H1 (cell line): ENCODE measurements around the gene LRRTM4. TPM values are rescaled to one million over a fixed set of nuclear protein-coding genes. Genes with fewer than 3 reads are reported as not detected.

Source experiments
- CTCF ChIA-PET: fragments of 300-600 bp; sonication (Branson Sonifier 250); formaldehyde crosslinking; loops from one replicate; lab custom pipeline; 2021; ENCODE audit not compliant: partially characterized antibody; lab: Charles Lee
- POLR2A ChIA-PET: fragments of 300-600 bp; sonication (Branson Sonifier 250); formaldehyde crosslinking; loops from one replicate; lab custom pipeline; 2021; ENCODE audit warnings: inconsistent platforms; ENCODE audit not compliant: partially characterized antibody; lab: Charles Lee
- DNase-seq, 2 experiments: peaks; one replicate each; pipeline versions ENCODE4 v3.0.0 to v3.0.0-alpha.2; 2010 to 2022; ENCODE audit warnings: low spot score in 2 of 2, low read depth in 1 of 2, mixed read lengths in 1 of 2
- FAIRE-seq: peaks from 2 replicates; lab custom pipeline; 2011; peaks lifted over from hg19 to GRCh38; lab: Jason Lieb, UNC
- H2AFZ ChIP-seq: 2 replicates; pipeline ENCODE4 v1.8.1; 2012; ENCODE audit warnings: low read length, inconsistent platforms
- H2AK5ac ChIP-seq: 2 replicates; pipeline ENCODE4 v1.6.1; 2013; ENCODE audit warnings: low read depth, low read length
- H2BK120ac ChIP-seq: replicated peaks from 2 replicates; pipeline ENCODE3; 2013; ENCODE audit warnings: low read depth, low read length, inconsistent platforms
- H2BK12ac ChIP-seq: 2 replicates; pipeline ENCODE4 v1.6.1; 2013; ENCODE audit warnings: low read depth, low read length
- H2BK15ac ChIP-seq: 2 replicates; pipeline ENCODE4 v1.6.1; 2013; ENCODE audit warnings: low read length
- H2BK20ac ChIP-seq: 2 replicates; pipeline ENCODE4 v1.6.1; 2013; ENCODE audit warnings: low read length
- H2BK5ac ChIP-seq: 2 replicates; pipeline ENCODE4 v1.6.1; 2013; ENCODE audit warnings: low read depth, low read length
- H3K14ac ChIP-seq: 2 replicates; pipeline ENCODE4 v1.6.1; 2013; ENCODE audit warnings: inconsistent platforms; ENCODE audit not compliant: insufficient read length
- H3K18ac ChIP-seq: 2 replicates; pipeline ENCODE4 v1.6.1; 2013; ENCODE audit warnings: low read length; ENCODE audit errors: extremely low read depth
- H3K23ac ChIP-seq: 2 replicates; pipeline ENCODE4 v1.6.1; 2013; ENCODE audit warnings: inconsistent platforms; ENCODE audit not compliant: insufficient read length
- H3K23me2 ChIP-seq: 2 replicates; pipeline ENCODE4 v1.6.1; 2013; ENCODE audit warnings: low read depth, low read length
- H3K27ac ChIP-seq: 2 replicates; pipeline ENCODE4 v1.6.1; 2011; ENCODE audit warnings: low read depth, low read length, inconsistent platforms
- H3K27me3 ChIP-seq, 4 experiments: replicated peaks in 1 of 4; 1 replicate in 1 of 4; 2 replicates in 3 of 4; pipeline versions ENCODE4 v1.6.1 to v1.8.1; 2011 to 2013; ENCODE audit warnings: low read length in 3 of 4, mild to moderate bottlenecking in 3 of 4, inconsistent platforms in 2 of 4, mixed read lengths in 2 of 4, moderate library complexity in 1 of 4; ENCODE audit not compliant: control insufficient read depth in 3 of 4, insufficient read depth in 3 of 4; ENCODE audit errors: extremely low read depth in 1 of 4
- H3K36me3 ChIP-seq, 4 experiments: 2 replicates each; pipeline versions ENCODE4 v1.6.1 to v1.8.1; 2011 to 2013; ENCODE audit warnings: mild to moderate bottlenecking in 4 of 4, low read length in 3 of 4, moderate library complexity in 2 of 4, control low read depth in 1 of 4, inconsistent platforms in 1 of 4; ENCODE audit not compliant: insufficient read depth in 4 of 4, control insufficient read depth in 2 of 4
- H3K4ac ChIP-seq: replicated peaks from 2 replicates; pipeline ENCODE3; 2013; ENCODE audit warnings: low read length, low read depth, mixed read lengths, inconsistent platforms; ENCODE audit not compliant: insufficient read length
- H3K4me1 ChIP-seq, 4 experiments: replicated peaks in 1 of 4; 1 replicate in 1 of 4; 2 replicates in 3 of 4; pipeline versions ENCODE4 v1.6.1 to v1.8.1; 2011 to 2013; ENCODE audit warnings: low read length in 3 of 4, inconsistent platforms in 2 of 4, mixed read lengths in 1 of 4; ENCODE audit not compliant: insufficient read depth in 4 of 4, control insufficient read depth in 3 of 4
- H3K4me2 ChIP-seq, 2 experiments: 2 replicates each; pipeline versions ENCODE4 v1.6.1 to v1.8.1; 2011 to 2013; ENCODE audit warnings: low read depth in 2 of 2, low read length in 2 of 2, control low read depth in 1 of 2, inconsistent platforms in 1 of 2, mild to moderate bottlenecking in 1 of 2; ENCODE audit not compliant: insufficient read depth in 1 of 2
- H3K4me3 ChIP-seq, 4 experiments: fragments of 200-600, 300-600 bp in 1 of 4; sonication (generic), shearing (Covaris generic), sonication (Bioruptor Twin) in 1 of 4; 2 replicates each; pipeline versions ENCODE4 v1.5.1 to v1.8.1; 2011 to 2016; ENCODE audit warnings: low read length in 4 of 4, low read depth in 3 of 4, control low read depth in 2 of 4, inconsistent platforms in 2 of 4, mild to moderate bottlenecking in 2 of 4, mixed read lengths in 1 of 4, moderate library complexity in 1 of 4; ENCODE audit not compliant: insufficient read depth in 2 of 4; ENCODE audit errors: extremely low read depth in 1 of 4
- H3K56ac ChIP-seq: replicated peaks from 2 replicates; pipeline ENCODE3; 2013; ENCODE audit warnings: low read depth, mild to moderate bottlenecking, mixed read lengths, low read length, inconsistent platforms; ENCODE audit not compliant: insufficient read length
- H3K79me1 ChIP-seq: 2 replicates; pipeline ENCODE4 v1.6.1; 2013; ENCODE audit warnings: low read depth, low read length, control low read depth
- H3K79me2 ChIP-seq, 2 experiments: 2 replicates each; pipeline versions ENCODE4 v1.6.1 to v1.8.1; 2012 to 2013; ENCODE audit warnings: low read length in 2 of 2, mild to moderate bottlenecking in 2 of 2, inconsistent platforms in 1 of 2; ENCODE audit not compliant: insufficient read depth in 2 of 2, control insufficient read depth in 1 of 2
- H3K9ac ChIP-seq, 4 experiments: replicated peaks in 1 of 4; 1 replicate in 1 of 4; 2 replicates in 3 of 4; pipeline versions ENCODE4 v1.6.1 to v1.8.1; 2011 to 2013; ENCODE audit warnings: low read depth in 3 of 4, low read length in 3 of 4, control low read depth in 2 of 4, mild to moderate bottlenecking in 2 of 4, moderate library complexity in 2 of 4, inconsistent platforms in 1 of 4; ENCODE audit errors: extremely low read depth in 1 of 4
- H3K9me3 ChIP-seq, 2 experiments: 2 replicates each; pipeline versions ENCODE4 v1.6.1 to v1.8.1; 2012 to 2013; ENCODE audit warnings: mild to moderate bottlenecking in 2 of 2, moderate library complexity in 2 of 2, control low read depth in 1 of 2, inconsistent platforms in 1 of 2, low read depth in 1 of 2, low read length in 1 of 2, mixed read lengths in 1 of 2; ENCODE audit not compliant: insufficient read depth in 2 of 2
- H4K20me1 ChIP-seq, 2 experiments: replicated peaks in 1 of 2; 2 replicates each; pipeline versions ENCODE3 to v1.8.1; 2011 to 2013; ENCODE audit warnings: inconsistent platforms in 2 of 2, low read length in 2 of 2, mild to moderate bottlenecking in 1 of 2; ENCODE audit not compliant: insufficient read depth in 2 of 2, control insufficient read depth in 1 of 2
- H4K5ac ChIP-seq: 2 replicates; pipeline ENCODE4 v1.6.1; 2013; ENCODE audit warnings: low read length, low read depth, mixed read lengths, inconsistent platforms; ENCODE audit not compliant: insufficient read length
- H4K8ac ChIP-seq: 2 replicates; pipeline ENCODE4 v1.8.0; 2013; ENCODE audit warnings: mild to moderate bottlenecking, moderate library complexity, low read length, inconsistent platforms; ENCODE audit not compliant: insufficient read depth; ENCODE audit errors: extremely low read depth
- H4K91ac ChIP-seq: replicated peaks from 2 replicates; pipeline ENCODE3; 2013; ENCODE audit warnings: low read length, mixed read lengths, inconsistent platforms; ENCODE audit not compliant: insufficient read length
- CBX8 ChIP-seq: fragments of 300-800, 300-1000 bp; sonication (generic); IDR thresholded peaks from 2 replicates; pipeline ENCODE4 v1.7.1; 2016; ENCODE audit warnings: low read depth, low read length, borderline replicate concordance
- MAFK ChIP-seq: IDR thresholded peaks from 2 replicates; pipeline ENCODE4 v1.6.1; 2012; ENCODE audit warnings: low read depth, mild to moderate bottlenecking, improper control_type of control experiment, low read length
- PHF8 ChIP-seq: fragments of 200-600 bp; sonication (generic); conservative IDR thresholded peaks from 2 replicates; pipeline ENCODE4 v1.7.1; 2012; ENCODE audit warnings: low read depth, mild to moderate bottlenecking, inconsistent platforms, low read length, moderate library complexity
- POU5F1 ChIP-seq: IDR thresholded peaks from 2 replicates; pipeline ENCODE4 v1.6.1; 2011; ENCODE audit warnings: low read depth, mild to moderate bottlenecking, low read length, moderate library complexity
- RFX5 ChIP-seq: IDR thresholded peaks from 2 replicates; pipeline ENCODE4 v1.6.1; 2011; ENCODE audit warnings: low read depth, low read length, improper control_type of control experiment, borderline replicate concordance
- SAP30 ChIP-seq: fragments of 300-600 bp; sonication (generic); IDR thresholded peaks from 2 replicates; pipeline ENCODE4 v1.7.1; 2012; ENCODE audit warnings: low read length, moderate library complexity, mild to moderate bottlenecking, inconsistent platforms; ENCODE audit not compliant: insufficient read depth, insufficient replicate concordance
- SP1 ChIP-seq: IDR thresholded peaks from 2 replicates; pipeline ENCODE4 v1.6.1; 2011; ENCODE audit warnings: low read depth, low read length
- SP4 ChIP-seq: IDR thresholded peaks from 2 replicates; pipeline ENCODE4 v1.6.1; 2012; ENCODE audit warnings: low read length, inconsistent platforms
- SRF ChIP-seq: IDR thresholded peaks from 2 replicates; pipeline ENCODE4 v1.6.1; 2011; ENCODE audit warnings: mild to moderate bottlenecking, low read depth, low read length, moderate library complexity
- SUZ12 ChIP-seq: fragments of 200-600 bp; sonication (generic); IDR thresholded peaks from 2 replicates; pipeline ENCODE4 v1.6.1; 2012; ENCODE audit warnings: mild to moderate bottlenecking, inconsistent platforms, low read length, moderate library complexity, mixed read lengths
- TAF7 ChIP-seq: optimal IDR thresholded peaks from 2 replicates; pipeline ENCODE3; 2011; ENCODE audit warnings: low read depth, mild to moderate bottlenecking, inconsistent platforms, low read length, moderate library complexity, borderline replicate concordance
- ZNF274 ChIP-seq: IDR thresholded peaks from 2 replicates; pipeline ENCODE4 v1.7.0; 2012; ENCODE audit warnings: low read length, borderline replicate concordance; ENCODE audit errors: extremely low read depth
- WGBS, 2 experiments: shearing (Covaris generic) in 1 of 2; methylation state at CpG; one replicate each; pipeline versions ENCODE4 v1.1.6 to v1.1.7; 2013 to 2015; ENCODE audit warnings: low lambda C conversion rate in 2 of 2, mixed read lengths in 2 of 2, inconsistent platforms in 1 of 2, low coverage in 1 of 2, missing lambda C conversion rate in 1 of 2; ENCODE audit not compliant: insufficient replicate concordance in 2 of 2, insufficient coverage in 1 of 2, insufficient read length in 1 of 2; ENCODE audit errors: extremely low coverage in 1 of 2, missing lambda C conversion rate in 1 of 2; 5-methylcytosine and 5-hydroxymethylcytosine counted together
- polyA plus RNA-seq, 7 experiments: library from polyadenylated mRNA; depleted of rRNA in 3 of 7; stranded (reverse) in 5 of 7; unstranded in 2 of 7; fragments of >200 nt in 5 of 7; fragments of 200-250 nt in 2 of 7; gene quantifications; 1 replicate in 5 of 7; 2 replicates in 1 of 7; 4 replicates in 1 of 7; pipeline versions ENCODE4 v1.2.1 to v1.2.3, GENCODE V29; 2011 to 2013; ENCODE audit warnings: missing spikeins in 2 of 7, mixed read lengths in 2 of 7
- total RNA-seq: library from RNA; stranded (reverse); fragmentation: NEBNext Ultra II Directional; extraction: Animal tissue kit (Norgen Biotek cat#: 25700); gene quantifications from 2 replicates; pipeline ENCODE4 v1.2.1, GENCODE V29; 2021
- TF ChIP-seq, protein P1 (sequence below): IDR thresholded peaks from 2 replicates; pipeline ENCODE4 v1.6.1; 2011; ENCODE audit warnings: low read length, improper control_type of control experiment

The LRRTM4 gene
- total and polyA plus RNA-seq, 2 of the 8 experiments (the other 6 are each of a cell fraction or from before 2014, with no cell fraction given), result 3.6 to 9.5 TPM

DNA sequence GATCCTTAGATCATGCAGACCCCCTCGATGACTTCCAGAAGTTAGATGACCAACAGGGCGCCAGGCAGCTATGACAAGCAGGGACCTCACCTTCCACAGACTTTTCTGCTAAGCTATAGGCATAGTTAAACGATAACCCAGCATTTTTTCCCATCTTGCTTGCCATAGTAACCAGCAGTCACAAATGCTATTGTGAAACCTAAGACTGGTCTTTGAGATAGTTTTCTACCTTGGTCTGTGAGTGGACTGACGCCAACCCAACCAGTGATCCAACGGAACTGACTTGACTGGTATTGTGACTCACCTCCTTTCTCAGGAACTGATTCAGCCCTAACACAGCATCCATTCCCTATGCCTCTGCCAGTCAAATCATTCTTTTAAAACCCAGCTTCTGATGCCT lies 361.2 kb downstream of the LRRTM4 start:
- Histone ChIP-seq H2BK20ac (no peak overlapping the region), H3K36me3 (peaks cover 0 to 9% (median 0%) of the 10 kb centered on the region in 4 experiments; a peak in 1 of 8 replicates), H4K20me1 (no peaks in the 10 kb centered on the region), H3K56ac (no peak overlapping the region), H2AK5ac (no peak overlapping the region), H2BK12ac (no peak overlapping the region), H3K27me3 (no peaks in the 10 kb centered on the region), H3K4ac (no peak overlapping the region), H3K9ac (no peak overlapping the region), H3K18ac (no peak overlapping the region), H3K79me1 (no peaks in the 10 kb centered on the region), H3K9me3 (peaks cover 15 to 19% of the 10 kb centered on the region in 2 experiments), H3K23me2 (no peaks in the 10 kb centered on the region; the same call in 1 of the 2 replicates), H3K4me1 (no peaks in the 10 kb centered on the region), H3K14ac (no peak overlapping the region), H2BK15ac (no peak overlapping the region), H3K4me3 (no peak overlapping the region), H4K91ac (no peak overlapping the region), H3K4me2 (no peak overlapping the region), H2BK120ac (no peak overlapping the region), H2BK5ac (no peak overlapping the region), H4K8ac (no peak overlapping the region), H3K27ac (no peak overlapping the region), H4K5ac (no peak overlapping the region), H3K23ac (no peak overlapping the region), H2AFZ (no peak overlapping the region), H3K79me2 (no peaks in the 10 kb centered on the region)
- POLR2A ChIA-PET, result no interaction called here
- FAIRE-seq (no peak), DNase-seq (no peak)
- 96% methylated on average over 5 of the region's 5 CpGs; no CpG with 5 or more reads in 1 of the 2 experiments for WGBS, 2 experiments
- CTCF ChIA-PET, result interaction anchor here (0.7 kb wide), 1 partner anchor 28 kb away, joined by 3 read pairs; no protein-coding TSS in a partner anchor
- TF ChIP-seq SRF, result no peak
- no peak for TF ChIP-seq MAFK
- no peak for TF ChIP-seq PHF8
- TF ChIP-seq SAP30, result no peak
- TF ChIP-seq RFX5, result no peak
- no peak for TF ChIP-seq CBX8
- TF ChIP-seq SP4, result no peak
- TF ChIP-seq SP1, result no peak
- TF ChIP-seq POU5F1, result no peak
- no peak for TF ChIP-seq TAF7
- TF ChIP-seq, protein P1, sequence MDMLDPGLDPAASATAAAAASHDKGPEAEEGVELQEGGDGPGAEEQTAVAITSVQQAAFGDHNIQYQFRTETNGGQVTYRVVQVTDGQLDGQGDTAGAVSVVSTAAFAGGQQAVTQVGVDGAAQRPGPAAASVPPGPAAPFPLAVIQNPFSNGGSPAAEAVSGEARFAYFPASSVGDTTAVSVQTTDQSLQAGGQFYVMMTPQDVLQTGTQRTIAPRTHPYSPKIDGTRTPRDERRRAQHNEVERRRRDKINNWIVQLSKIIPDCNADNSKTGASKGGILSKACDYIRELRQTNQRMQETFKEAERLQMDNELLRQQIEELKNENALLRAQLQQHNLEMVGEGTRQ, result no peak
- no peak for TF ChIP-seq ZNF274
- TF ChIP-seq SUZ12, result no peak
